Tibial artery (tissue), 4 donors: ENCODE measurements around the gene ZNF444.
"Not testable (repeated sequence)": the region's sequence is repeated elsewhere in the genome, so short reads cannot be mapped to it uniquely, and the experiment has no call there.

ENCODE experiments used
- DNase-seq, 2 donors: peaks; one replicate each; pipeline ENCODE4 v3.0.0-alpha.2; 2019
- H3K27ac ChIP-seq, 2 donors: fragments of 200-600 bp; sonication (generic) in 1 of 2; 1 replicate in 1 of 2; 2 replicates in 1 of 2; pipeline ENCODE4 v1.5.1; 2018 to 2019; ENCODE audit warnings: mild to moderate bottlenecking in 1 of 2
- H3K27me3 ChIP-seq, 2 donors: fragments of 200-600 bp; sonication (generic) in 1 of 2; one replicate each; pipeline versions ENCODE4 v1.5.1 to v1.6.0; 2016 to 2019
- H3K36me3 ChIP-seq, 3 donors: fragments of 200-600 bp; sonication (generic) in 2 of 3; one replicate each; pipeline ENCODE4 v1.5.1; 2016 to 2019; ENCODE audit warnings: mild to moderate bottlenecking in 2 of 3
- H3K4me1 ChIP-seq, 4 donors: fragments of 200-600 bp; sonication (generic) in 2 of 4; 1 replicate in 3 of 4; 2 replicates in 1 of 4; pipeline ENCODE4 v1.5.1; 2016 to 2019
- H3K4me3 ChIP-seq, 2 donors: fragments of 200-600 bp; sonication (generic) in 1 of 2; 1 replicate in 1 of 2; 2 replicates in 1 of 2; pipeline ENCODE4 v1.5.1; 2018 to 2019; ENCODE audit warnings: mild to moderate bottlenecking in 2 of 2
- H3K9me3 ChIP-seq, 3 donors: fragments of 200-600 bp; sonication (generic) in 1 of 3; one replicate each; pipeline ENCODE4 v1.5.1; 2016 to 2019
- intact Hi-C: fragments of 100-400 bp; cut with DNase I; formaldehyde crosslinking; loops from one replicate; pipeline ENCODE4 v1.15.0; 2023; ENCODE audit warnings: low total_unique reads
- TF ChIP-seq, protein P1 (sequence below), 2 experiments: fragments of 200-600 bp in 1 of 2; fragments of 450-650 bp in 1 of 2; IDR thresholded peaks; one replicate each; pipeline ENCODE4 v1.5.1; 2017 to 2019; ENCODE audit warnings: antibody characterized with exemption in 2 of 2, mild to moderate bottlenecking in 1 of 2, moderate library complexity in 1 of 2

The ZNF444 gene

DNA sequence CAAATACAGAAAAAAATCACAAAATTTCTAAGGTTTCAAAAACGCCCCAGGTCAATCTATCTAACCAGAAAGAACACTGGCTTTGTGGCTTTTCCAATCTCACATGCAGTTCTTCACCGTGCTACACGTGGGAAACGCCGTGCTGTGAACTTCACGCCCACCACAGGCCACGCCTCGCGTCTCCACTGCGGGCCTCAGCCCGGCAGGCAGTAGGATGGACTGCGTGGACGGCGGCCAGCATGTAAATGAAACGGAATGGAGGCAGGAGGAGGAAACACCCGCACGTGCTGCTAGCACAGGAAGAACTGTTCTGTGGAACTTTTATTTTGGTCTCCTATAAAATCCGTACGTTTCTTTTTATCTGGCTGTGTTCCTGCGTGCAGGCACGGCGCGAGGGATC is 43.8 kb upstream of the ZNF444 start:
- peaks cover 14 to 66% (median 32%) of the 10 kb centered on the region in 3 donors for H3K36me3 ChIP-seq

DNA sequence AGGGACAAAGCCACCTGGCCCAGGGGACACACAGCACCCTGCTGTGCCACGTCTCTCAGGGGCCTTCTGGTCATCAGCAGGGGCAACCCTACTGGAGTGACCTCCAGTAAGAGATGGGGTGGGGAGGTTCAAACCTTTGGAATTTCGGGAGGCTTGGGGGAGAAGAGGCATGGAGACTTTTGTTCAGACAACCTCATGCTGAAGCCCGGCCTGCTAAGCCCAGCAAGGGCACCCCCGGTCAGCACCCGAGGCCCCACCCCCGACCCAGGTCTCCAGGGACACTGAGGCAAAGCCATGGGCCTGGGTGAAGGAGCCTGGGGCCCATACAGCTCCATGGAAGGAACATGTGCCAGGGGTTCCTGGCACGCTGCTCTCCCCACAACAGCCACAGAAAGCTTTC is 43.3 kb upstream of the ZNF444 start:
- no peak for DNase-seq
- intact Hi-C loops, result no loop called here
- peaks cover 0 to 3% (median 0%) of the 10 kb centered on the region in 4 donors for H3K4me1 ChIP-seq
- no peak overlapping the region for H3K4me3 ChIP-seq
- TF ChIP-seq, protein P1, sequence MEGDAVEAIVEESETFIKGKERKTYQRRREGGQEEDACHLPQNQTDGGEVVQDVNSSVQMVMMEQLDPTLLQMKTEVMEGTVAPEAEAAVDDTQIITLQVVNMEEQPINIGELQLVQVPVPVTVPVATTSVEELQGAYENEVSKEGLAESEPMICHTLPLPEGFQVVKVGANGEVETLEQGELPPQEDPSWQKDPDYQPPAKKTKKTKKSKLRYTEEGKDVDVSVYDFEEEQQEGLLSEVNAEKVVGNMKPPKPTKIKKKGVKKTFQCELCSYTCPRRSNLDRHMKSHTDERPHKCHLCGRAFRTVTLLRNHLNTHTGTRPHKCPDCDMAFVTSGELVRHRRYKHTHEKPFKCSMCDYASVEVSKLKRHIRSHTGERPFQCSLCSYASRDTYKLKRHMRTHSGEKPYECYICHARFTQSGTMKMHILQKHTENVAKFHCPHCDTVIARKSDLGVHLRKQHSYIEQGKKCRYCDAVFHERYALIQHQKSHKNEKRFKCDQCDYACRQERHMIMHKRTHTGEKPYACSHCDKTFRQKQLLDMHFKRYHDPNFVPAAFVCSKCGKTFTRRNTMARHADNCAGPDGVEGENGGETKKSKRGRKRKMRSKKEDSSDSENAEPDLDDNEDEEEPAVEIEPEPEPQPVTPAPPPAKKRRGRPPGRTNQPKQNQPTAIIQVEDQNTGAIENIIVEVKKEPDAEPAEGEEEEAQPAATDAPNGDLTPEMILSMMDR (IDR thresholded peaks at IDR 0.05), result no peak
- H3K36me3 ChIP-seq, result peaks cover 16 to 69% (median 37%) of the 10 kb centered on the region in 3 donors
- no peaks in the 10 kb centered on the region for H3K27me3 ChIP-seq
- H3K27ac ChIP-seq, result no peak overlapping the region
- H3K9me3 ChIP-seq, result no peaks in the 10 kb centered on the region

More for the DNA sequence above, 43.8 kb upstream of the ZNF444 start:
- DNase-seq, result no peak
- H3K27ac ChIP-seq, result no peak overlapping the region
- H3K9me3 ChIP-seq, result no peaks in the 10 kb centered on the region
- no peak overlapping the region for H3K4me3 ChIP-seq
- TF ChIP-seq, protein P1 (IDR thresholded peaks at IDR 0.05), result no peak
- H3K4me1 ChIP-seq, result peaks cover 0 to 3% (median 0%) of the 10 kb centered on the region in 4 donors
- H3K27me3 ChIP-seq, result no peaks in the 10 kb centered on the region
- intact Hi-C loops, result no loop called here

DNA sequence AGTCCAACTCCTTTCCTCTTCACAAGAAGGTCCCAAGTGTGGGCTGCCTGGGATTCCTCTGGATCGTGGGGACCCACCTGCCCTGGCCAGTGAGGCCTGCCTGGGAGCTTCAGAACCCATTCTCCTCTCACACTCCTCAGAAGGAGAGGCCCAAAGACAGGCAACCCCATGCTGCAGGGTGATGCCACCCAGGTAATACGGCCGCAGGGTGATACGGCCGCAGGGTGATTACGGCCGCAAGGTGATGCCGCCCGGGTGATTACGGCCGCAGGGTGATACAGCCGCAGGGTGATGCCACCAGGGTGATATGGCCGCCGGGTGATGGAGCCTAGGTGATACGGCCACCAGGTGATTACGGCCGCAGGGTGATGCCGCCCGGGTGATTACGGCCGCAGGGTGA is 42.9 kb upstream of the ZNF444 start:
- H3K4me1 ChIP-seq, H3K9me3 ChIP-seq, H3K4me3 ChIP-seq, H3K27me3 ChIP-seq, intact Hi-C loops, DNase-seq, H3K27ac ChIP-seq: not testable (repeated sequence)
- peaks cover 16 to 69% (median 41%) of the 10 kb centered on the region in 3 donors for H3K36me3 ChIP-seq

DNA sequence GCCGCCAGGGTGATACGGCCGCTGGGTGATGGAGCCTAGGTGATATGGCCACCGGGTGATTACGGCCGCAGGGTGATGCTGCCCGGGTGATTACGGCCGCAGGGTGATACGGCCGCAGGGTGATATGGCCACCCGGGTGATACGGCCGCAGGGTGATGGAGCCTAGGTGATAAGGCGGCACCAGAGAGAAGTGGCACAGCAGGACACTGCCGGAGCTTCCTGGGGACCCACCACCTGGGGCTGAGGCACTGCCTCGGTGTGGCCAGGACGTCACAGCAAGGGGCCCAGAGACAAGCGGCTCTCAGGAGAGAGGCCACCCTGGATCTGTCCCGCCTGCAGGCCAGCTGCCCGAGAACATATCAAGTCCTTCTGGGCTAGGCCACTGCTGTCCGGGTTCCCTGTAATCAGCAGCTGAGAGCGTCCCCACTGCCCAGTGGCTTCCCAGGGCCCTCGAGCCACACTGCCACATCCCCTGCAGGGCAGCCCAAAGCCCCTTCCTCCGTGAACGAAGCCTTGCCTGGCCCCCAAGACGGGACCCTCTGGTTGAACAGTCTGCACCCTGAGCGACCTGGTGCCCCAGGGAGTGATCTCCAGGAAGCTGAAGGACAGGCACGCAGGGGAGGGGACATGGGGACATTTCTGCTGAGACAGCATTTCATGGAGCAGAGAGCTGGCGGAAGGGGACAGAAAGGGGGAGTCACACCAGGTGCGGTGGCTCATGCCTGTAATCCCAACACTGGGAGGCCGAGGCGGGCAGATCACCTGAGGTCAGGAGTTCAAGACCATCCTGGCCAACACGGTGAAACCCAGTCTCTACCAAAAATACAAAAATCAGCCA is 42.1 kb upstream of the ZNF444 start:
- no peaks in the 10 kb centered on the region for H3K9me3 ChIP-seq
- peaks cover 16 to 64% (median 42%) of the 10 kb centered on the region in 3 donors for H3K36me3 ChIP-seq
- DNase-seq, result no peak
- H3K27me3 ChIP-seq, result no peaks in the 10 kb centered on the region
- peaks cover 0 to 3% (median 0%) of the 10 kb centered on the region in 4 donors for H3K4me1 ChIP-seq
- TF ChIP-seq, protein P1 (IDR thresholded peaks at IDR 0.05), result no peak
- intact Hi-C loops, result no loop called here
- H3K4me3 ChIP-seq, result no peak overlapping the region
- no peak overlapping the region for H3K27ac ChIP-seq

DNA sequence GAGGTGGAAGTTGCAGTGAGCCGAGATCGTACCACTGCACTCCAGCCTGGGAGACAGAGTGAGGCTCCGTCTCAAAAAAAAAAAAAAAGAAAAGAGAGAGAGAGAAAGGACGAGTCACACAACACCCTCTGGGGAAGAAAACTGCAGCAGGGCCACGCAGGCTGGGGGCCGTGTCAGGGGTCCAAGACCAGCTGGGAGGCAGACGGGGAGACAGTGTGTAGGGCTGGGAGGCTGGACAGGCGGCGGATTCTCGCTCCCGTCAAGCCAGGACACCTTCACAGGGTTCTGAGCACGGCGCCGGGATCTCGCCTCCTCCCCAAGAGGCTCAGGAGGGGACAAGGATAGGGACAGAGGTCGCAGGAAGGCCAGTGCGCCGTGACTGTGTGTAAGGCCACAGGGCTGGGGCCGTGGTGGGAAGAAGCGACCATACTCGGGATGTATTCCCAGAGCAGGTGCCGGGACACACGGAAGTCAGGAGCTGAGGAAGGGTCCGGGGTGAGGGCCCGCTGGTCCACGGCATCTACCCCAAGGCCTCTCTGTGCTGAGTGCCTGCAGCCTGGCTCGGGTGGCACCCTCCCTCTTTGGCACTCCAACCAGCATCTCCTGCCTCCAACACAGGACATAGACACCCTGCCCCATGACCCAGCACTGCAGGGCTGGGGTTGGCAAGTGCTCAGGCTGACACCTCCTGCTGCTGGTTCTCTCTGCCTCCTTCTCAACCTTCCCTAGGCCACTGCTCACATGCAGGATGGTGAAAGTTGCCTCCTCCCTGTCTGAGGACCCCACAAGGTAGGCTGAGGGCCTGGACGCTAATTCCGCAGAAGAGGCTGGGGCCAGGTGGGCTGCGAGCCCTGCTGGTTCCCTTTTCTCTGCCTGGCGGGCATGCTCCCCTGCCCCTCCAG is 41.2 kb upstream of the ZNF444 start:
- Histone ChIP-seq H3K9me3 (no peaks in the 10 kb centered on the region), H3K27ac (no peak overlapping the region), H3K4me3 (no peak overlapping the region), H3K36me3 (peaks cover 16 to 58% (median 42%) of the 10 kb centered on the region in 3 donors), H3K27me3 (no peaks in the 10 kb centered on the region), H3K4me1 (peaks cover 0 to 9% (median 2%) of the 10 kb centered on the region in 4 donors)
- DNase-seq, result no peak
- TF ChIP-seq, protein P1 (IDR thresholded peaks at IDR 0.05), result no peak
- intact Hi-C loops, result loop anchor here (10.0 kb wide), 1 partner anchor 215 kb away; the partner anchor contains the start of gene ZSCAN5A
